HG03521 (cell line): Measurements from ENCODE around the gene IQGAP1.
"Not testable (repeated sequence)": the region's sequence is repeated elsewhere in the genome, so short reads cannot be mapped to it uniquely, and the experiment has no call there.

Experiments used
- ATAC-seq: cut with Tn5 transposase; IDR thresholded peaks from one replicate; pipeline ENCODE4 v1.9.1; 2021; ENCODE audit warnings: mild to moderate bottlenecking, moderate library complexity; ENCODE audit not compliant: unreplicated experiment

Gene IQGAP1

GRCh38 chr15:90482124-90483011 lies 94.3 kb downstream of the IQGAP1 start:
- ATAC-seq = no peak

DNA sequence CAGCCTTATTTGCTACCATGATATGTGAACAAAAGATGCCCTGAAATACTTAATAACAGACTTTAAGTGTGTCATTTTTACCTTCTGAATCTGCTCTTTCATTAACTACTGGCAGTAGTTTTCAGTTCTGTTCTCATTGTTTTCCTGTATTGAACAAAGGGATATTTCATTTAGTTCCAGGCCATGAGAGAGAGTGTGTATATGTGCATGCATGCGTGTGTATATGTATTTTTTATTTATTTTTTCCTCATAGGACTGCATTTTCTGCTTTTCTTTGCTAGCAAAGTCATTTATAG lies 94.9 kb downstream of the IQGAP1 start:
- ATAC-seq = no peak

DNA sequence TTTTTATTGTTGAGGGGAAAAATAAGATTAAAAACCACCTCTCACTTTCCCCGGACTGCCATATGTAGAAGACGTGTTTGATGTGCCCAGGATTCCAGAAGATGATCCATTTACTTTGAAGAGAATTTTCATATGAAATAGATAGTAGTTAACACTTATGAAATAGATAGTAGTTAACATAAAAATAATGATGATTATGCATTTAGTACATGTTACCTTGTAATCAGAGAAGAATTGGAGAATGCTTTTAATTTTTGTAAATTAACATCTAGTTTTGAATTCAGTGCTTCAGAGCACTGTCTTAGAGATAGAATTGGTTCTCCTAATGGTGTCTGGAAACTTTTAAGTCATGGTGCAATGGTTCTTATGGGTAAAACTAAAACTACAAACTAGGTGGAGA lies 95.6 kb downstream of the IQGAP1 start:
- ATAC-seq = no peak

GRCh38 chr15:90487186-90487585 lies 99.1 kb downstream of the IQGAP1 start:
- ATAC-seq = no peak

GRCh38 chr15:90489514-90489913 lies 101.5 kb downstream of the IQGAP1 start:
- no peak for ATAC-seq

- ATAC-seq = no peak
These were observed 101.9 kb downstream of the IQGAP1 start for GRCh38 chr15:90489944-90490343.

DNA sequence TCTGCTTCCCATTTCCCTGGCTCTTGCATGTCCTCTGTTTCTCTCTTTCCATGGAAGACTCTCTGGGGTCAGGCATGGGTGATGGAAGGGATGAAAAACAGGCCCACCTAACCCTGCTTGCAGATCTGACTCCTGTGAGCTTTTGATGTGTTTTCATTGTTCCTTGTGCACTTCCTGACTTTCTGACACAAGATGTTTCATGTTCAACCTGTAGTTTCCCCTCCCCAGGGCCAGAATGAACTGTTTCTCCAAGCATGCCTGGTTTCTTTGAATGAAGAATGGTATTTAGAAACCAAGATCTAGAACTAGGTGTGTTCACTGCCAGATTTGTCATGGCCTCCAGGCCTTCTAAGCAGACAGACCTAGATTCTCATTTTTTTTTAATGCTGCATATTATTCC lies 105.6 kb downstream of the IQGAP1 start:
- no peak for ATAC-seq

GRCh38 chr15:90495067-90495466 lies 107.0 kb downstream of the IQGAP1 start:
- no peak for ATAC-seq

GRCh38 chr15:90496791-90497190 lies 108.7 kb downstream of the IQGAP1 start:
- ATAC-seq = no peak

- no peak for ATAC-seq
These were observed 109.3 kb downstream of the IQGAP1 start for GRCh38 chr15:90497376-90497775.

DNA sequence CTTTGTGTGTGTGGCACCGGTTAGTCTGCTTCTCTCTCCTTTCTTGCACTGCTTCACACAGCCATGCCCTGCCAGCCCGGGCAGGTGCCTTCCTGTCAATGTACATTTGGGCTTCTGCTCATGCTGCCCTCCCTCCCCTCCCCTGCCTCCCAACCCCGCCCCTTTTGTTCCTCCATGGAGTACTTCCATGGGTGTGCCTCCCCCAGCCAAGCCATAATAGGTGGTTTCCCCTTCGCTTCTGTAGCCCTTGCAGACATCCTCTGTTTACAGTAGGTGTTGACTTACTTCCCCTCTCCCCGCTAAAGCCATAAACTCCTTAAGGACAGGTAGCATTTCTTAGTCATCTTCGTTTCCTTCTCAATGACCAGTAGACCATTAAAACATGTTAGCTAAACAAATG lies 109.9 kb downstream of the IQGAP1 start:
- no peak for ATAC-seq

- ATAC-seq = no peak
These were observed 112.1 kb downstream of the IQGAP1 start for GRCh38 chr15:90500171-90500570.

GRCh38 chr15:90501898-90502297 lies 113.9 kb downstream of the IQGAP1 start:
- ATAC-seq = no peak

GRCh38 chr15:90510781-90511180 lies 122.7 kb downstream of the IQGAP1 start:
- ATAC-seq = not testable (repeated sequence)

- ATAC-seq = not testable (repeated sequence)
These were observed 123.2 kb downstream of the IQGAP1 start for GRCh38 chr15:90511211-90511618.

- ATAC-seq = no peak
These were observed 124.2 kb downstream of the IQGAP1 start for GRCh38 chr15:90512276-90512675.

- no peak for ATAC-seq
These were observed 124.9 kb downstream of the IQGAP1 start for GRCh38 chr15:90512981-90513380.

DNA sequence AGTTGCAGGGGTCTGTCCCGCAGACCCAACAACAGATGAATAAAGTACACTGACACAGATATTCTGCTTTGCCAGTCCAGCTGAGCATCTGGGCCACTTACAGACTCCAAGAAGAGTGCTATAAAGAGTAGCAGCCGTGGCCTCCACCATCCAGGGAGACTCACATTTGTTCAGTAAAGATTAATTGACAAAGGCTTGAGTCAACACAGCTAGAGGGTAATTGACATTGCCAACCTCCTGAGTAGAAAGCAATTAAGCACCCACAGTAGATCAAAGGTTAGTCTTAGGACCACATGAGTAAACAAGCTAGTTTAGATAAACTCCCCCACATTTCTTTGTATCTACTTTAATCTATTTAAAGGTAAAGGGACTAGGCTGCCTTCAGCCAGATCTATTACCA lies 125.4 kb downstream of the IQGAP1 start:
- no peak for ATAC-seq

GRCh38 chr15:90513893-90514292 lies 125.9 kb downstream of the IQGAP1 start:
- not testable (repeated sequence) for ATAC-seq

DNA sequence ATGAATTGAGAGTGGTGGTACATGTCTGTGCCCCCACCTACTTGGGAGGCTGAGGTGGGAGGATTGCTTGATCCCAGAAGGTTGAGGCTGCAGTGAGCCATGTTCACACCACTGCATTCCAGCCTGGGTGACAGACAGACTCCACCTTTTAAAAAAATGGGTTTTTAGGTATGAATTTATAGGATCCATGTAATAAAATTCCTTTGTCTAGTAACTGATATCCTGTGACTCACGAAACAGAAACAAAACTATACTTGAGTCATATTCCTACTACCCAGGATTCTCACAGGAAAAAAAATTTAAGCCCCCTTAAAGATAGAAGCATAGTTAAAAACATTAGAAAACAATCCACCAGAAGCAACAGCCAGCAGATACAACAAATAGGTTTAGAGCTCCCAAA lies 131.6 kb downstream of the IQGAP1 start:
- ATAC-seq = no peak

DNA sequence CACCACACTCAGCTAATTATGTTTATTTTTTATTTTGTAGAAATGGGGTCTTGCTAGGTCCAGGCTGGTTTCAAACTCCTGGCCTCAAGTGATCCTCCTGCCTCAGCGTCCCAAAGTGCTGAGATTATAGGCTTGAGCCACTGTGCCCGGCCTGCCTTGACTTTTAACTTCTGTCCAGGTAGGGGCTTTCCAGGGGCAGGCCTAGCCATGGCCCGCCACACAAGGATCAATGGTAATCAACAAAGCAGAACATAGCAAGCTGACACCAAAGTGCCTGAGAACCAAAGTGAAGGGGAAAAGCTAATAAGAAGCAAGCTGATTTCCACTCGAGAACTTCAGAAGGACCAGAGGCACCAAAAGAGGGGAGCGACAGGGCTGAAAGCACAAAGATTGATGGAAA lies 132.3 kb downstream of the IQGAP1 start:
- ATAC-seq = no peak

GRCh38 chr15:90523373-90523772 lies 135.3 kb downstream of the IQGAP1 start:
- no peak for ATAC-seq
